Embryonic facial prominence (tissue), 1 donor: ENCODE measurements around the gene RRAGD.
"Not testable (repeated sequence)": the region's sequence is repeated elsewhere in the genome, so short reads cannot be mapped to it uniquely, and the experiment has no call there.

Experiments used
- DNase-seq: peaks from one replicate; pipeline ENCODE4 v3.0.0-alpha.2; 2016; ENCODE audit errors: extremely low spot score

Gene RRAGD

DNA sequence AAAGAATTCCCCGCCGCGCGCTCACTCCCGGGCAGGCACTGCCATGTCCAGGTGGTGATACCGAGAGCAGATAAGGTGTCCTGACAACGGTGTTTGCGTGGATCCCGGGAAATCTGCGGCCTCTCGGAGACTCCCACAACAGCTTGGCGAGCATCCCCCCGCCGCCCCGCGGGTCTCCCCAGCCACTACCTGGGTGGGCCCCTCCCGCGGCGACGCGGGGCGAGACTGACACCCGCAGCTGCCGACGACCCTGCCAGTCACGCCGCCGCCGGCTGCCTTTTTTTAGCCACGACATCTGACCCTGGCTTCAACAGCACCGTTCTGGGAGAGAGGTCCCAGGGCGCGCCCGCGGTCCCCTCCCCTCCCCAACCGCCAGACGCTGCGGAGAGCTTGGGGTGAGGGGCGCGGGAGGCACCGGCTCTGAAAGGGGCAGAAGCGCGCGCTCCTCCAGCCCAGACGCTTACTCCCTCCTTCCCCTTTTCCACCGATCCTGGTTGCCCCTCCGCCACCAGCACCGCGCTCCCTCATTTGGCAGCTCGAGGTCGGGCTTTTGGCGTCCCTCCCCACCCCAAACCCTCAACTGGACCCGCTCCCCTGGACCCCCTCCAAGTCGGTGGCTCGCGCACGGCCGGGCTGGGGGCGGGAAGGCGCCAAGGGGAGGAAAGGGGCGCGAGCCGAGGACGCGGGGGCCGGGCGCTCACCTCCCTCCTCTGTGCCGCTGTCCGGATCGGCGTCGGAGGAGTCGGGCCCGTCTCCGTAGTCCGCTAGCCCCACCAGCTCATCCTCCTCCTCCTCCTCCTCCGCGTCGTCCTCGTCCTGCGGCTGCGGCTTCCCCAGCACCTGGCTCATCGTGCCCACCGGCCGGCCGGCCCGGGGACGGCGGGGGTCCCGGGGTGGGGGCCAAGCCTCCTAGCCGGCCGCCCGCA, 665 bp downstream of the RRAGD start:
- DNase-seq, result no peak

DNA sequence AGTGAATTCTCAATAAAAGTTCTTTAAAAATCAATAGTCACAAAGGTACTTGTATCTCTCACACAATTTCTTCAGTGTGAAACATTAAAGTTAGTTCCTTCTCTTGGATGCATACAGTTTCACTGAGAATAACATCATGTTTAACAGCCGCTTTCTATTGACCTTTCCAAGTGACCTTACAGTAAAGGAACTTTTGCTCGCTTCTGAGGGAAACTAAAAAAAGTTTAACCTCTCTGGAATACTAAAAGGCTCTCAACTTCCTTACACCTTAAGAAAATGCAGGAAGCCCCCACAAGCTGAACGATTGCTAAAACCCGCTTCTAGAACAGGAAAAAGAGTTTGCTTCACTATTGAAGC, 1.3 kb downstream of the RRAGD start:
- DNase-seq, result no peak

DNA sequence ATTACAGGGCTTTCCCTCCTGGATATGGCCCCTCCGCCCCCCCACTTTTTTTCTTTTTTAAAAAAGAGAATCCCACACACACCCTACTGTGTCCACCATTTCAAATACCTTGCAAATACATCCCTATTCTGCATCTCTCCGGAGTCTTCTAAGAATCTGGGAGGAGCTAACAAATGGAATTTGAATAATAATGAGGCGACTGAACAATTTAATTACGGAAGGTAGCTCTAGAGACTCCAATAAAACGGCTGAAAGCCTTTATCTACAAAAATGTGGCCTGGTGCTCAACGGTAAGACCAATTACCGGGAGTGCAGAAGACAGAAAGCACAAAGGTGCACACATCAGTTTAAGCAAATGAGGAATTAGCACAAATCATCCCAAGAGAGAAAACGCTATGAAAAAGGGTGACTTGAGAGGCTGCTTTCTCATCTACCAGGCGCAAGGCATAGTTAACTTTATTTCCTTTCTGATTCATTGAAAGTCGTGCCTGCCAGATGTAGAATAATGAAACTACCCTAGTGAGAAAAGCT, 1.8 kb downstream of the RRAGD start:
- DNase-seq, result no peak

DNA sequence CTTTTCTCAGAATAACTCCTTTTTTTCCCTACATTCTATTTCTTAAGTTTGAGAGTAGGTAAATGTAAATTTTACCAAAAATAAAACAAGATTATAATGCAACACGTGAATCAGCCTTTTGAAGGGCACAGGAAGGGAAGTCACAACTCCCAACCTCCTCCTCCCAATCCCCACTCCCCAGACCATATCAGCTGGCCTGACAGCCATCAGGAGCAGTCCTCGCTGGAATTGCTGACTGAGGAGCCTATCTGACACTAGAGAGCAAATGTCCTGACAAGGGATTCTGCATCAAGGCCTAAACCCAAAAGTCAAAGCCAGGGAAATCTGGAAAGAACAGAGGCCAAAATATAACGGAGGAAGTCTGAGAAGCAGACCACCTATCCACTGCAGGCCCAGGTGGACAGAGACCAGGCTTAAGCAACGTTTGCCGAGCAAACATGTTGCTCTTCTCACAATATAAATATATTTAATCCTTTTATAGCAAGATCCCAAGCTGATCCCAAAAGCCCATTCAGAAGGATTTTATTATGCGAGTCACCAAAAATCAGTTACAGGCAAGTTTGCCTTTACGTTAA, 2.5 kb downstream of the RRAGD start:
- no peak for DNase-seq

DNA sequence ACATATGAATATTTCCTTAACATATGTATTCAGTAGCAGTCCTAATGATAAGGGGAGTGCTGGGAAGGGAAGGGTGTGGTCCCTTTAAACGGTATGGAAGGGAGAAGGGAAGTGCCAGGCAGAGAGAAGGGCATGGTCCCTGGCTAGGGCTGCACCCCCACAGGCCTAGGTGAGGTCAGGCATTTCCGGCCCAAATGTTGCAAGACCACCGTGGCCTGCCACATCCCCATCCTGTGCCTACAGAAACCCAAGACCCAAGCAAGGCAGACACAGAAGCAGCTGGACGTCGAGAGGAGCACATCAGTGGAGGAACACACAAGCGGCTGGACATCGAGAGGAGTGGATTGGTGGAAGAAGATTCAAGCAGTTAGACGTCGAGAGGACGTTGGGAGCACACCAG, 5.9 kb downstream of the RRAGD start:
- DNase-seq, result no peak

DNA sequence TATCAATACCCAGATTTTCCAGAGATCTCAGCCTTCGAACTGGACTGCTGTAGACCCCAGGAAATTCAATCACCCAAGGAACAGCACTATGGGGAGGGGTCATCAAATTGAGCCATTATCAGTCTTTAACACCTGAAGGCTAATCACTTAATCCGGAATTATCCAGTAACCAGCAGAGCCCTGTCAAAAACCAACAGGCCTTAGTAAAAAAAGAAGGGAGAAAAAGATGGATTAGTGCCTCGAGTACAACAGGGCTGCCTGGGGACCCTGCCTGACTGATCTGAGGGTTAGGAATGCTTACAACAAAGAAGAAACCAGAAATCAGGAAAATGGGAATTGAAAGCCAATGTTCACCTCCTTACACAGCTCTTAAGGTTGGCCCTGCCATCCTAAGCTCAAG, 7.6 kb downstream of the RRAGD start:
- no peak for DNase-seq

DNA sequence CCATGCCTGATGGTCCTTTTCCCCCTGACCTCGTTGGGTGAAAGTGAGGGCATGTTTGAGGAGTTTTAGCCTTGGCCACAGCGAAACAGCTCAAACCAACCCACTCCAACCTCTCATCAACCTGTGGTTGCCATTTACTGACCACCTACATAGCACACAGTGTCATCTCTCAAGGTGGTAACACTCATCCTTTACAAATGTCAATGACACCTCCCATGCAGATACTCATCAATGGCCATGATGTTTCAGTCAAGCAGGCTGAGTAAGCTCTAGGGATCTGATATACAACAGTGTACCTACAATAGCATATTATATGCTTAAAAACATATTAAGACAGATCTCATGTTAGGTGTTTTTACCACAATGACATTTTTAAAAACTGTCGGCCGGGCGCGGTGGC, 9.3 kb downstream of the RRAGD start:
- DNase-seq, result no peak

DNA sequence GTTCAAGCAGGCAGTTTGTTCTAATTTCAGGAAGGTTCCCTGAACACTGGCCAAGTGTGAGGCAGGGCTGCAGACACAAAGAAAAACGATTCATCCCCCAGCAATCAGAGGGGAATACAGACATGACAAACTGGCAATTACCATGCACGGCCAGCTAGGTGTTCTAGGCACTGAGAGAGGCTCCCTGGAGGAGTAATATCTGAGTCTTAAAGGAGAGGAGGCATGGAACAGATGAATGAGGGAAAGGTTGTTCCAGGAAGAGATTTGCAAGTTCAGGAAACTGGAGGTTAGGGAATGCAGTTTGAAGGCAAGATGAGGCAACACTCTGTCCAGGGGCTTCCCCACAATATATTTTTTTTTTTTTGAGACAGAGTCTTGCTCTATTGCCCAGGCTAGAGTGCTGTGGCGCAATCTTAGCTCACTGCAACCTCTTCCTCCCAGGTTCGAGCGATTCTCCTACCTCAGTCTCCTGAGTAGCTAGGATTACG, 11.1 kb downstream of the RRAGD start:
- DNase-seq, result no peak

DNA sequence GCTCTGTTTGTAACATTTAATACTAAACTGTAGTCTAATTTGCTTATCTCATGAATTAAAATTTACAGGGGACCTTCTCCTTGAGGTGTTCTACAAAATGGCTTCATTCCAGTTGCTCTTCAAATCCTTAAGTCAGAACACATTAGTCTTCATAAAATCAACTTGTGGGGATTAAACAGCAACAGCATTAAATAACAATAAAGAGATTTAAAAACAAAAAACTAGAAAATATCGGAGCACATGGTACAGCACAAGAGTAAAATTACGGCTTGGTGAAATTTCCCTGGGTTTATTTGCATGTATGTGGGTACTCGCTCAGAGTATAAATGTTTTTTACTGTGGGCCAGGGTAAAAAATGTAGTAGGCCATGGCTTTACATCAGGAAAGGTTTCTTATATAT, 12.0 kb downstream of the RRAGD start:
- DNase-seq, result no peak

DNA sequence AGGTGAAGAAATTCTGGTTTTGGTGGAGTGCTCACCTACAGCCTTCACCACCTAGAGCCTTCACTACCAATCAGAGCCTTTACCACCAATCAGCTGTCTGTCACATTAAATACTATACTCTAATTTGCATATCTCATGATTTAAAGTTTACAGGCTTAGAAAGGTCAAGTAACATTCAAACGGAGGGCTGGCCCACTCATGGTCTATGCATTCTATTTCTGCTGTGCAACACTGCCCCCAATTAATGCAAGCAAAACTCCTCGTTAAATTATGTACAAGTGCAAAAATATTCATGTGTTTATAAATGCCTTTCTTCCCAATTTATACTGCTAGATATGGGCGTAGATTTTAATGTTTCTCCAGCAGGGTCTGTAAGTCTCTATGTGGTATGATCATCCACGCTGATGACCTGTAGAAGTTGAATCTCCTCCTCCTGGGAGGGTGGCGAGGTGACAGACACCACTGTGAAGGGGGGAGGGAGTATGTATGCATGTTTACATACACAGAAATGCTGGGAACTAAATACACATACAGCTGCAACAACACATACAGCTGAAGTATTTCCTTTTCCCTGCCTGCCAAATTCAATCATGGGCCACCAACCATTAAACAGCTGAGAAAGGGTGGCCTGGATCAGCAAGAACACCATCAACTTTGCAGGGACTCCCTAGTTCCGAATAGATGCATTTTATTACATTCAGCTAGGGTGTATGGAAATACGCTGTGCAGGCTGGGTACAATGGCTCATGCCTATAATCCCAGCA, 13.1 kb downstream of the RRAGD start:
- no peak for DNase-seq

DNA sequence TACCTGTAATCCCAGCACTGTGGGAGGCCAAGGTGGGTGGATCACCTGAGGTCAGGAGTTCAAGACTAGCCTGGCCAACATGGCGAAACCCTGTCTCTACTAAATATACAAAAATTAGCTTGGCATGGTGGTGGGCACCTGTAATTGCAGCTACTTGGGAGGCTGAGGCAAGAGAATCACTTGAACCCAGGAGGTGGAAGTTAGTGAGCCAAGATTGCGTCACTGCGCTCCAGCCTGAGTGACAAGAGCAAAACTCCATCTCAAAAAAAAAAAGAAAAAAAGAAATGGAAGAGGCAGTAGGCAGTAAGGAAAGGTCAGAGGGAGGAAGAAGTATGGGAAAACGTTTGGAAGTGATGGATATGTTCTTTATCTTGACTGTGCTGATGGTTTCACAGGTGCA, 14.2 kb downstream of the RRAGD start:
- DNase-seq, result not testable (repeated sequence)

DNA sequence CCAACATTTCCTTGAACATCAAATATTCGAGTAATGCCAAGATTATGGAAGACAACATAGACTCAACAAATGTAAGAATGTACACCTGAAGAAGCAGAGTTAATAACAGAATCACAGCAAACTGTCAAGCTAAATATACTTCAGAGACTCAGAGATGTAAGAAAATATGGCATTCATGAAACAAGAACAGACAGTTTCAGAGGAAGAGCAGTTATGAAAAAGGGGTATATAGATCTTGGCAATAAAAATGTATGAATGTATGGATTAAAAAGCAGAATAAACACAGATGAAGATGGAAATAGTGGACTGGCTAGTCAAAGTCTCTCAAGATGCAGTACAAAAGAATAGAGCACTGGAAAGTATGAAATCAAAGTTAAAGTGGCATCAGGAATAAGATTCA, 18.4 kb downstream of the RRAGD start:
- no peak for DNase-seq

DNA sequence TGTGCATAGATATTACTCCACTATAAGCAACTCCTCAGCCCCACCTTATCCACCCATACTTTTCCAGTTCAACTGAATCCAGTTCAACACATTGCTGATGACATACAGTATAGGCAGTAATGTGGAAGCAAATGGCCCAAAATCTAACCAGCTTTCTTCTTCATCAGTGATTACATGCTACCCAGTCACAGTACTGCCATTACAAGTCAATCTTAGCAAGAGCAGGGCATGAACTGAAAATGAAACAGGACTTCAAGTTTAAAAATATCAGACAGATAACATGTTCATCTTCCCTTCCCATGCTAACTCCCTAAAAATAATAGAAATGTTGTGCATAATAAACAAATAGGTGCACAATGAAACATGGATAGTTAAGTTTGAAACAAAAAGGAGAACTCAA, 19.2 kb downstream of the RRAGD start:
- no peak for DNase-seq

DNA sequence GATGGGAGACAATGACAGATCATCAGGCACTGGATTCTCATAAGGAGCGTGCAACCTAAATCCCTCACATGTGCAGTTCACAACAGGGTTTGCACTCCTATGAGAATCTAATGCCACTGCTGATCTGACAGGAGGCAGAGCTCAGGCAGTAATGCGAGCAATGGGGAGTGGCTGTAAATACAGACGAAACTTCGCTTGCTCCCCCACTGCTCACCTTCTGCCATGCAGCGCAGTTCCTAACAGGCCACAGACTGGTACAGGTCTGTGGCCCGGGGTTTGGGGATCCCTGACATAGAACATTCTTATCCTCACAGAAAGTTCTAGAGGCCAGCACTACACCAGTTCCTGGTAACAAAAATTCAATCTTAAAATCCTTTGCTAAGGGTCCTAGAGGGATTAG, 23.2 kb downstream of the RRAGD start:
- DNase-seq, result no peak

DNA sequence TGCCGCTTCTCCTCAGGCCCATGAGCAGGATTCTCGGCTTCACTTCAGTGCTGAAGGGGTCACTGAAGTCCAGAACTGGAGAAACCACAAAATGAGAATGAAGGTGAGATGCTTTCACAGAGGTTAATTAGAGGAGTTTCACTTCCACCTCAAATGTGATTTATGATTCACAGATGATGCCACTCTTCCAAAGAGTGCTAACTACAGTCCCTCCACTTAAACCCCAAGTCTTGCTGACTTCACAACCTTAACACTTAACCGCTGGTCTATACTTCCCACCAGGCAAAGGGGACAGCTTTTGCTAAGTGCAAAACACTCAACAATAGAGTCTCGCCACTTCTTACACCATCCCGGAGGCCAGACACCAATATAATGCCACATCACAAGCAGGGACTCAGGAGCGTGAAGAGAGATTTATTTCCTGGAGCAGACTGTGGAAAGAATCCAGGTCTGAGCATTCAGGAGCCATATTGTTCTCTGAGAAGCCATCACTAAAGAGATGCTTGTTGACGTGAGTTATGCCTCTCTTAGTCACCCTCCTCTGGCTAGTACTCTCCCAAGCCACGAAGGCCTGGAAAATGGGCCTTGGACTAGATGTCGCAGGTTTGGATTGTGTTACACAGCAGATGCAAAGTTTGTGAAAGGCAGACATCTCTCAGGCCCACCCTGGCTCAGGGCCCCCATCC, 24.4 kb downstream of the RRAGD start:
- no peak for DNase-seq

DNA sequence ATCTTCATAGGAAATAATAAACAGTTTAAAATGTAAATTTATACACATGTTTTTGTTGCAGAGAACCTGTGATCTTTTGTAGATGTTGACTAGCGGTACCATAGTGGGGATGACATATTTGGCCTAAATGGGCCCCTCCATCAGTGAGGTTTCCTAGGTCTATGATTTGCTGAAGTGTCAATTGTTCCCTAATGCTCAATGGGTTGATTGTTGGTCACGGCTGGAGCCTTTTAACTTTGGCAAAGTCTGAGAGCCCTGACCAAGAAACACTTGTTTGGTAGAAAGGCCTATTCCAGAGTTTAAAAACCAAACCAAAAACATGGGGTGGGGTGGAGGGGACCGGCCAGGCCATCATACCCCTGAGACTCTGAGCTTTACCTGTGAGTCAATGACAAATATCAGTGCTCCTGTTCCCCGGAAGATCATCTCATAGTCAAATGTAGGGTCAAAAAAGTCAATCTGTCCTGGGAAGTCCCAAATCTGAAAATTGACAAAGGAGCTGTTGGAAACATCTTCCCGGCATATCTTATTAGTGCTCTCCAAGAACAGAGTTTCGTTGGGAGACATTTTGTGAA, 25.1 kb downstream of the RRAGD start:
- no peak for DNase-seq

DNA sequence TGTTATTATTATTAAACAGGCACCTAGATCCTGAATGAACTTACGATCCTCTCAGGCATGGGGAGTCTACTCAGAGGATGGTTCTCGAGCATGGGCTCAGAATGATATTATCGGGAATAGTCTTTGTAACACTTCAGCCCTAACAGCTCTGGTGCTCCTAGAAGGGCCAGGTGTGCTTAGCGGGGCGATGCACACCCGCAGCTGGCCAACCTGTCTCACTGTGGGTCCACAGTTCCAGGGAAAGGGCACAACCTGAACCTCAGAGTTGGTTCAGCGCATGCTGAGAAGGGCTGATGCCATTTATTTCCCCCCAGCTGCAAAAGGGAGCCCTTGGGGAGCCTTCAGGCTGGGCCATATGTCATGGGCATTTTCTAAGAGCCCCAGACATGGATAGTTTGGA, 26.2 kb downstream of the RRAGD start:
- DNase-seq, result no peak

DNA sequence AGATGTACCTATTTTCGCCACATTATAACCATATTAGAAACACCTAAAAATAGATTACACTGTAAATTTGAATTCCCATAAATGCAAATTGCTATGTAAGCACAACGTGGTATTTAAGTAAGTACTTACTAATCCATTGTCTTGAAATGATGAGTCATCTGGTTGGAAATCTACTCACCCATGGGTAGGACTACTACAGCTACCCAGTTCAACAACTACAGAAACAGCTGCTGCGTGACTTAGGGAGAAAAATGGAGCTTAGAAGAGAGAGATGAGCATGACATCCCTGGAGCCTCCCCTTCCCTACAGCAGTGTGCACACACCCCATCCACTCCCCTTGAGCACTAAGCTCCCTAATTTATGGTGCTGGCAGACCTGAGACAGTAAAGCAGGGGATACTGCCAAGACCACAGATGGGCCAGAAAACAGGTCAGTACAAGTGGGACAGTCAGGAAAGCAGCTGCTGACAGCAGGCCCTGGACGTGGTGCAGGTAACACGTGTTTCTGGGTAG, 26.9 kb downstream of the RRAGD start:
- DNase-seq, result no peak

DNA sequence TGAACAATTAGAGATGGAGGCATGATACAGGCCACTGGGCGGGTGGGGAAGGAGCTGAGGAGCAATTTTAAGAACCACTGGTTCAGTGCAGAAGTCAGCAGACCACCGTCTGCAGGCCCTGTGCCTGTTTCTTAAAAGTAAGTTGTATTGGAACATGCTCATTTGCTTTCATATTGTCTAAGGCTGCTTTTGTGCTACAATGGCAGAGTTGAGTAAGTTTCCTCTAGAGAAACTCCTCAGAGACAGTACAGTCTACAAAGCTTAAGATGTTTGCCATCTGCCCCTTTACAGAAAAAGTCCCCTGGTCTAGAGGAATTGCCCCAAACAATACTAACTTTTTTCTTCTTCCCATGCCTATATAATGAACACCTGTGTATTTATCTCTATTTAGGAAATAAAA, 31.0 kb downstream of the RRAGD start:
- no peak for DNase-seq

DNA sequence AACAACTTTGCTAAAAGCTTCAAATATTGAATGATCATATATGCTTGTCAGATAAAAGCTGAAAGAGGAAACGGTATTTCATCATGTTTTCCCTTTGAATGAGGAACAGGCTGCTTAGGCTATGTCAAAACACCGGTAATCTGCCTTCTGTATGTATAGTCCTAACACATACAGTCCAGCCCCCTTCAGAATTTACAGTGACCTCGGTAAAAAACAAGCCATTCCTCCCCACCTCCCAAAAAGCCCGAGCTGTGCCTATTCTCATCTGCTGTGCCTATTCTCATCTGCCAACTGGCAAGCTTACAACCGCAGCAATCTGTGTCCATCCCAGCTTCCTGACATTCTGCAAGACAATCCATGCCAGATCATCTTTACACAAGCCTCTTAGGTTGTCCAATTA, 32.8 kb downstream of the RRAGD start:
- DNase-seq, result no peak

DNA sequence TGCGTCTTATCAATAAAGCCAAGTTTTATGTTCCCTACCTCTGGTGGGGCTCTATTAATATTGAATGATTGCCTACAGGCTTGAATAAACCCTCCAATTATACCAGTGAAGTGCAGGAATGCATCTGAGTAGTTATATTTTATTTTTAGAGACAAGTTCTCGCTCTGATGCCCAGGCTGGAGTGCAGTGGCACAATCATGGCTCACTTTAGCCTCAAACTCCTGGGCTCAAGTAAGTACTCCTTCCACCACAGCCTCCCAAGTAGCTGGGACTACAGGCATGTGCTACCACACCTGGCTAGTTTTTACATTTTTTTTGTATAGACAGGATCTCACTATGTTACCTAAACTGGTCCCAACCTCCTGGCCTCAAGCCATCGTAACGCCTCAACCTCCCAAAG, 33.4 kb downstream of the RRAGD start:
- DNase-seq, result no peak
